ENCODE measurements around the gene CALCOCO2. TPM values are rescaled to one million over a fixed set of nuclear protein-coding genes. Genes with fewer than 3 reads are reported as not detected.

The CALCOCO2 gene
- total and polyA plus RNA-seq, 2 of the 13 experiments (the other 11 are each of a cell fraction or from before 2014, with no cell fraction given): 72.9 to 111 TPM

GRCh38 chr17:48878920-48879898 lies 48.4 kb downstream of the CALCOCO2 start (continued):
- TF ChIP-seq MAZ (IDR thresholded peaks at IDR 0.05; ENCODE audit: borderline replicate concordance, low read depth, low read length): peak; percentile 23; the same call in 1 of the 2 replicates
- no peak for TF ChIP-seq MAZ (CRISPR knock-in tag; IDR thresholded peaks at IDR 0.05; ENCODE audit: low read depth)
- no peak for TF ChIP-seq FOXC1 (CRISPR knock-in tag; IDR thresholded peaks at IDR 0.05; ENCODE audit: borderline replicate concordance)
- no peak for TF ChIP-seq ZNF333 (CRISPR knock-in tag; IDR thresholded peaks at IDR 0.05; ENCODE audit: borderline replicate concordance)
- TF ChIP-seq CHCHD3 (CRISPR knock-in tag; IDR thresholded peaks at IDR 0.05): no peak
- TF ChIP-seq HNRNPUL1 (IDR thresholded peaks at IDR 0.05; ENCODE audit: low read depth, low read length): no peak
- TF ChIP-seq NAIF1 (CRISPR knock-in tag; IDR thresholded peaks at IDR 0.05; ENCODE audit: borderline replicate concordance): no peak
- 0 out of 2 replicates have a peak, but pooled peaks have one; percentile 36 for TF ChIP-seq STAT6 (CRISPR knock-in tag; IDR thresholded peaks at IDR 0.05; ENCODE audit: borderline replicate concordance)
- no peak for TF ChIP-seq ZSCAN21 (CRISPR knock-in tag; IDR thresholded peaks at IDR 0.05; ENCODE audit: borderline replicate concordance)
- TF ChIP-seq, protein P1, sequence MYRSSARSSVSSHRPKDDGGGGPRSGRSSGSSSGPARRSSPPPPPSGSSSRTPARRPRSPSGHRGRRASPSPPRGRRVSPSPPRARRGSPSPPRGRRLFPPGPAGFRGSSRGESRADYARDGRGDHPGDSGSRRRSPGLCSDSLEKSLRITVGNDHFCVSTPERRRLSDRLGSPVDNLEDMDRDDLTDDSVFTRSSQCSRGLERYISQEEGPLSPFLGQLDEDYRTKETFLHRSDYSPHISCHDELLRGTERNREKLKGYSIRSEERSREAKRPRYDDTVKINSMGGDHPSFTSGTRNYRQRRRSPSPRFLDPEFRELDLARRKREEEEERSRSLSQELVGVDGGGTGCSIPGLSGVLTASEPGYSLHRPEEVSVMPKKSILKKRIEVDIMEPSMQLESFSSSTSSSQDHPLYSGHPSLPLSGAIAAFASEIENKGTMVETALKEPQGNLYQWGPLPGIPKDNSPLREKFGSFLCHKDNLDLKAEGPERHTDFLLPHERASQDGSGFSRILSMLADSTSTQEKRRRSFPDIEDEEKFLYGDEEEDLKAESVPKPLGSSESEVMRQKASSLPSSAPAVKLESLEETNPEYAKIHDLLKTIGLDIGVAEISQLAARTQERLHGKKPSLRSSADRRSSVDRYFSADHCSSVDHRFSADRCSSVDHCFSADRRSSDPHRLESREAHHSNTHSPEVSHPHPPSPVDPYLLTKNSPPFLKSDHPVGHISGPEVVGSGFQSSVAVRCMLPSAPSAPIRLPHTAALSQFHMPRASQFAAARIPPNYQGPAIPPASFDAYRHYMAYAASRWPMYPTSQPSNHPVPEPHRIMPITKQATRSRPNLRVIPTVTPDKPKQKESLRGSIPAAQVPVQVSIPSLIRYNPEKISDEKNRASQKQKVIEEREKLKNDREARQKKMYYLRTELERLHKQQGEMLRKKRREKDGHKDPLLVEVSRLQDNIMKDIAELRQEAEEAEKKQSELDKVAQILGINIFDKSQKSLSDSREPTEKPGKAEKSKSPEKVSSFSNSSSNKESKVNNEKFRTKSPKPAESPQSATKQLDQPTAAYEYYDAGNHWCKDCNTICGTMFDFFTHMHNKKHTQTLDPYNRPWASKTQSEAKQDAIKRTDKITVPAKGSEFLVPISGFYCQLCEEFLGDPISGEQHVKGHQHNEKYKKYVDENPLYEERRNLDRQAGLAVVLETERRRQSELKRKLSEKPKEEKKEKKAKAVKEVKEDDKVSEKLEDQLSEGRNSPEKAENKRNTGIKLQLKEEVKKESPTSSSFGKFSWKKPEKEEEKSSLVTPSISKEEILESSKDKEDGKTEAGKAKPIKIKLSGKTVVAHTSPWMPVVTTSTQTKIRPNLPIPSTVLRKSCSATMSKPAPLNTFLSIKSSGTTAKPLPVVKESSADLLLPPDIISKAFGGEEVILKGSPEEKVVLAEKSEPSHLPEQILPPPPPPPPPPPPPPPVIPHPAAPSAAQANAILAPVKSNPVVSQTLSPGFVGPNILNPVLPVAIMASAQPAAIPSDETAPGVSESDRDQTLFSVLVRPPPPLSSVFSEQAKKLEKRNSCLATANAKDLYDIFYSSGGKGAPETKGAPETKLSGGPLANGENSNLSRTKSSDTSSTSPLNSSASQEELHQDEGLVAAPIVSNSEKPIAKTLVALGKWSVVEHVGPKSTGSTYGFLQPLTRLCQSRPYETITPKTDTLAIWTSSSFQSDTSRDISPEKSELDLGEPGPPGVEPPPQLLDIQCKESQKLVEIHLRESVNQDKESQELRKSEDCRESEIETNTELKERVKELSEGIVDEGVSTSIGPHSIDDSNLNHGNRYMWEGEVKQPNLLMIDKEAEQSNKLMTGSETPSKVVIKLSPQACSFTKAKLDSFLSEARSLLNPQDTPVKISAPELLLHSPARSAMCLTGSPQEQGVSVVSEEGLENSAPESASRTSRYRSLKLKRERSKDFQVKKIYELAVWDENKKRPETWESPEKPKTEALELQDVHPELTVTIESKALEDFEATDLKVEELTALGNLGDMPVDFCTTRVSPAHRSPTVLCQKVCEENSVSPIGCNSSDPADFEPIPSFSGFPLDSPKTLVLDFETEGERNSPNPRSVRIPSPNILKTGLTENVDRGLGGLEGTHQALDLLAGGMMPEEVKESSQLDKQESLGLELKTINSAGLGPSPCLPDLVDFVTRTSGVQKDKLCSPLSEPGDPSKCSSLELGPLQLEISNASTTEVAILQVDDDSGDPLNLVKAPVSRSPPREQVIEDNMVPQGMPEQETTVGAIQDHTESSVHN (CRISPR knock-in tag; IDR thresholded peaks at IDR 0.05): no peak
